Measurements from ENCODE around the gene PLCB4. TPM values are rescaled to one million over a fixed set of nuclear protein-coding genes. Genes with fewer than 3 reads are reported as not detected.
A peak's percentile ranks its signal among the peaks of the same experiment; 100 is the strongest.

Gene PLCB4
- total RNA-seq, 1 experiment from 2014 or later = 12.6 TPM

DNA sequence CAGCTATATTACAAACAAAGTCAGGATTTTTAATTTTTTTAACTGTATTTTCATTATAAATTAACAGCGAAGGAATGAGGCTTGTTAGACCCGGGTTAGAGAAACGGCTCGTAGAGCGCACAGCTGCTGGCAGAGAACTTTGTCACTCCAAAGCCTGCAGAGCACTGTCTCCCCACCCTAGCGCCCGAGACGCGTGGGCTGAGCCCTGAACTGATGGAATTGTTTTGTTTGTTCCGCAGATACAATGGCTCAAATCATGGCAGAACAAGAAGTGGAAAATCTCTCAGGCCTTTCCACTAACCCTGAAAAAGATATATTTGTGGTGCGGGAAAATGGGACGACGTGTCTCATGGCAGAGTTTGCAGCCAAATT lies 446.3 kb downstream of the PLCB4 start (continued):
- TF ChIP-seq, protein P1, sequence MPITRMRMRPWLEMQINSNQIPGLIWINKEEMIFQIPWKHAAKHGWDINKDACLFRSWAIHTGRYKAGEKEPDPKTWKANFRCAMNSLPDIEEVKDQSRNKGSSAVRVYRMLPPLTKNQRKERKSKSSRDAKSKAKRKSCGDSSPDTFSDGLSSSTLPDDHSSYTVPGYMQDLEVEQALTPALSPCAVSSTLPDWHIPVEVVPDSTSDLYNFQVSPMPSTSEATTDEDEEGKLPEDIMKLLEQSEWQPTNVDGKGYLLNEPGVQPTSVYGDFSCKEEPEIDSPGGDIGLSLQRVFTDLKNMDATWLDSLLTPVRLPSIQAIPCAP (CRISPR knock-in tag; IDR thresholded peaks at IDR 0.05) = no peak
- TF ChIP-seq, protein P2, sequence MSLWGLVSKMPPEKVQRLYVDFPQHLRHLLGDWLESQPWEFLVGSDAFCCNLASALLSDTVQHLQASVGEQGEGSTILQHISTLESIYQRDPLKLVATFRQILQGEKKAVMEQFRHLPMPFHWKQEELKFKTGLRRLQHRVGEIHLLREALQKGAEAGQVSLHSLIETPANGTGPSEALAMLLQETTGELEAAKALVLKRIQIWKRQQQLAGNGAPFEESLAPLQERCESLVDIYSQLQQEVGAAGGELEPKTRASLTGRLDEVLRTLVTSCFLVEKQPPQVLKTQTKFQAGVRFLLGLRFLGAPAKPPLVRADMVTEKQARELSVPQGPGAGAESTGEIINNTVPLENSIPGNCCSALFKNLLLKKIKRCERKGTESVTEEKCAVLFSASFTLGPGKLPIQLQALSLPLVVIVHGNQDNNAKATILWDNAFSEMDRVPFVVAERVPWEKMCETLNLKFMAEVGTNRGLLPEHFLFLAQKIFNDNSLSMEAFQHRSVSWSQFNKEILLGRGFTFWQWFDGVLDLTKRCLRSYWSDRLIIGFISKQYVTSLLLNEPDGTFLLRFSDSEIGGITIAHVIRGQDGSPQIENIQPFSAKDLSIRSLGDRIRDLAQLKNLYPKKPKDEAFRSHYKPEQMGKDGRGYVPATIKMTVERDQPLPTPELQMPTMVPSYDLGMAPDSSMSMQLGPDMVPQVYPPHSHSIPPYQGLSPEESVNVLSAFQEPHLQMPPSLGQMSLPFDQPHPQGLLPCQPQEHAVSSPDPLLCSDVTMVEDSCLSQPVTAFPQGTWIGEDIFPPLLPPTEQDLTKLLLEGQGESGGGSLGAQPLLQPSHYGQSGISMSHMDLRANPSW (CRISPR knock-in tag; conservative IDR thresholded peaks at IDR 0.05; ENCODE audit: low read depth) = no peak
- TF ChIP-seq, protein P3, sequence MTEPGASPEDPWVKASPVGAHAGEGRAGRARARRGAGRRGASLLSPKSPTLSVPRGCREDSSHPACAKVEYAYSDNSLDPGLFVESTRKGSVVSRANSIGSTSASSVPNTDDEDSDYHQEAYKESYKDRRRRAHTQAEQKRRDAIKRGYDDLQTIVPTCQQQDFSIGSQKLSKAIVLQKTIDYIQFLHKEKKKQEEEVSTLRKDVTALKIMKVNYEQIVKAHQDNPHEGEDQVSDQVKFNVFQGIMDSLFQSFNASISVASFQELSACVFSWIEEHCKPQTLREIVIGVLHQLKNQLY (CRISPR knock-in tag; IDR thresholded peaks at IDR 0.05) = no peak
- TF ChIP-seq, protein P4, sequence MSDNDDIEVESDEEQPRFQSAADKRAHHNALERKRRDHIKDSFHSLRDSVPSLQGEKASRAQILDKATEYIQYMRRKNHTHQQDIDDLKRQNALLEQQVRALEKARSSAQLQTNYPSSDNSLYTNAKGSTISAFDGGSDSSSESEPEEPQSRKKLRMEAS (CRISPR knock-in tag; IDR thresholded peaks at IDR 0.05) = no peak

DNA sequence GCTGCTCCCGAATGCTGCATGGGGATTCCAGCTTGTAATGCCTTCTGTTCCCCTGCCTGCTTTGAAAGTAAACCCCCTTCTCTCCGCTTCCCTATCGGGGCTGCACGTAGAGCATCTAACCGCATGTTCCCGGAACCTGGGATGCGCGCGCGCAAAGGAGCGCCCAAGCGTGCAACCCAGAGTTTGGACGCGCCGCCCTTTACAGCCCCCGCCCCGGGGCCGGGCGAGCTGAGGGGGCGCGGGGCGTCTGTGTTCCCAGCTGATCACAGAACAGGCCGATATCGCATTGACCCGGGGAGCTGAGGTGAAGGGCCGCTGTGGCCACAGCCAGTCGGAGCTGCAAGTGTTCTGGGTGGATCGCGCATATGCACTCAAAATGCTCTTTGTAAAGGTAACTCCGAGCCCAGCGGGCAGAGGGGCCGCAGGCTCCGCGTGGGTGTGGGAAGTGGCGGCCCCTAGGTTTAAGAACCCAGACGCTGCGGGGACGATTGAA lies 446.9 kb downstream of the PLCB4 start:
- DNase-seq (ENCODE audit: low spot score) = peak; percentile 64
- H3K27me3 Mint-ChIP-seq (ENCODE audit: low read depth) = peaks cover 100% of the 10 kb centered on the region
- ChIA-PET POLR2A (no interaction called here), CTCF (interaction anchor here (1.5 to 5.8 kb wide), 2 partner anchors 12 to 94 kb away, joined by 6 to 48 read pairs; no protein-coding TSS in a partner anchor)
- no peaks in the 10 kb centered on the region for H3K9me3 Mint-ChIP-seq
- ATAC-seq = peak; percentile 8
- TF ChIP-seq GTF2I (CRISPR knock-in tag; conservative IDR thresholded peaks at IDR 0.05) (no peak), NFATC4 (CRISPR knock-in tag; IDR thresholded peaks at IDR 0.05) (no peak), FOXK1 (CRISPR knock-in tag; IDR thresholded peaks at IDR 0.05) (0 out of 2 replicates have a peak, but pooled peaks have one; percentile 22), EMX1 (CRISPR knock-in tag; IDR thresholded peaks at IDR 0.05) (no peak), JUN (CRISPR knock-in tag; IDR thresholded peaks at IDR 0.05) (no peak)
- TF ChIP-seq, protein P5, sequence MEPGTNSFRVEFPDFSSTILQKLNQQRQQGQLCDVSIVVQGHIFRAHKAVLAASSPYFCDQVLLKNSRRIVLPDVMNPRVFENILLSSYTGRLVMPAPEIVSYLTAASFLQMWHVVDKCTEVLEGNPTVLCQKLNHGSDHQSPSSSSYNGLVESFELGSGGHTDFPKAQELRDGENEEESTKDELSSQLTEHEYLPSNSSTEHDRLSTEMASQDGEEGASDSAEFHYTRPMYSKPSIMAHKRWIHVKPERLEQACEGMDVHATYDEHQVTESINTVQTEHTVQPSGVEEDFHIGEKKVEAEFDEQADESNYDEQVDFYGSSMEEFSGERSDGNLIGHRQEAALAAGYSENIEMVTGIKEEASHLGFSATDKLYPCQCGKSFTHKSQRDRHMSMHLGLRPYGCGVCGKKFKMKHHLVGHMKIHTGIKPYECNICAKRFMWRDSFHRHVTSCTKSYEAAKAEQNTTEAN (CRISPR knock-in tag; IDR thresholded peaks at IDR 0.05) = no peak
- H3K4me1 Mint-ChIP-seq = peaks cover 61% of the 10 kb centered on the region
- H3K27ac Mint-ChIP-seq = no peak overlapping the region
- H3K36me3 Mint-ChIP-seq = no peaks in the 10 kb centered on the region
- H3K4me3 Mint-ChIP-seq = peak overlapping the region; percentile 79

DNA sequence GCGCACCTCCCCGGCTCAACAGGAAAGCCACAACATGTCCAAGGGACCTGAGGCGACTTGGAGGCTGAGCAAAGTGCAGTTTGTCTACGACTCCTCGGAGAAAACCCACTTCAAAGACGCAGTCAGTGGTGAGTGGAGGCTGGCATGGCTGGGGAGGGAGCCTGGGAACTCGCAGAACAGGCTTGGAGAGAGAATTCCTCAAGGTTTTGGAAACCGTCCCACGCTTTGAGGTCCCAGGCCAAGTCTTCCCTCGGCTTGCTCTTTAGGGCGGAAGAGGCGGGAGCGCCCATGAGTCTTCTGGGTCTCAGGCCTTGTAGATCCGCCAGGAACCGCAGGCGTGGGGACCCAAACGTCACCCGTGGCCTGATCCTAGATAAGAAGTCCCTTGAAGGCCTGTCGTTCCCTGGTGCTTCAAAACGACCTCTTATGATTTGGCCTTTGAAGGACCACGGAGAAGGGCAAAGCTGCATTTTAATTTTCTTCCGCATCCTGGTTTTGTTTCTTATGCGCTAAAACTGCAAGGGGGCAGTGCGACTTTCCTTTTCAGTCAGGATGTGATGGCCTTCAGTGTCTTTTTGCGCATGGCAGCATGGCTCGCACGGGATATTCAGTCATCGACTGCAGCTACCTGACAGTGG lies 447.5 kb downstream of the PLCB4 start:
- H3K36me3 Mint-ChIP-seq = no peaks in the 10 kb centered on the region
- TF ChIP-seq FOXP1 (CRISPR knock-in tag; IDR thresholded peaks at IDR 0.05; ENCODE audit: borderline replicate concordance) = no peak
- TF ChIP-seq TCF7 (CRISPR knock-in tag; IDR thresholded peaks at IDR 0.05; ENCODE audit: low read depth) = no peak
- TF ChIP-seq, protein P6, sequence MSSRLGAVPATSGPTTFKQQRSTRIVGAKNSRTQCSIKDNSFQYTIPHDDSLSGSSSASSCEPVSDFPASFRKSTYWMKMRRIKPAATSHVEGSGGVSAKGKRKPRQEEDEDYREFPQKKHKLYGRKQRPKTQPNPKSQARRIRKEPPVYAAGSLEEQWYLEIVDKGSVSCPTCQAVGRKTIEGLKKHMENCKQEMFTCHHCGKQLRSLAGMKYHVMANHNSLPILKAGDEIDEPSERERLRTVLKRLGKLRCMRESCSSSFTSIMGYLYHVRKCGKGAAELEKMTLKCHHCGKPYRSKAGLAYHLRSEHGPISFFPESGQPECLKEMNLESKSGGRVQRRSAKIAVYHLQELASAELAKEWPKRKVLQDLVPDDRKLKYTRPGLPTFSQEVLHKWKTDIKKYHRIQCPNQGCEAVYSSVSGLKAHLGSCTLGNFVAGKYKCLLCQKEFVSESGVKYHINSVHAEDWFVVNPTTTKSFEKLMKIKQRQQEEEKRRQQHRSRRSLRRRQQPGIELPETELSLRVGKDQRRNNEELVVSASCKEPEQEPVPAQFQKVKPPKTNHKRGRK (CRISPR knock-in tag; IDR thresholded peaks at IDR 0.05; ENCODE audit: borderline replicate concordance) = no peak
- TF ChIP-seq, protein P7, sequence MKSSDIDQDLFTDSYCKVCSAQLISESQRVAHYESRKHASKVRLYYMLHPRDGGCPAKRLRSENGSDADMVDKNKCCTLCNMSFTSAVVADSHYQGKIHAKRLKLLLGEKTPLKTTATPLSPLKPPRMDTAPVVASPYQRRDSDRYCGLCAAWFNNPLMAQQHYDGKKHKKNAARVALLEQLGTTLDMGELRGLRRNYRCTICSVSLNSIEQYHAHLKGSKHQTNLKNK (CRISPR knock-in tag; IDR thresholded peaks at IDR 0.05) = no peak
- TF ChIP-seq OVOL2 (CRISPR knock-in tag; IDR thresholded peaks at IDR 0.05; ENCODE audit: borderline replicate concordance) = no peak
- peak; percentile 57; the same call in 1 of the 2 replicates for TF ChIP-seq ETV6 (CRISPR knock-in tag; IDR thresholded peaks at IDR 0.05)
- TF ChIP-seq FOXK1 (CRISPR knock-in tag; IDR thresholded peaks at IDR 0.05) = no peak
- CTCF ChIA-PET = interaction anchor here (1.5 to 5.8 kb wide), 2 partner anchors 12 to 93 kb away, joined by 6 to 48 read pairs; no protein-coding TSS in a partner anchor
- H3K27ac Mint-ChIP-seq = no peak overlapping the region
- peak overlapping the region; percentile 79 for H3K4me3 Mint-ChIP-seq
- peaks cover 100% of the 10 kb centered on the region for H3K27me3 Mint-ChIP-seq (ENCODE audit: low read depth)
- peak; percentile 34 for DNase-seq (ENCODE audit: low spot score)
- peak; percentile 11 for ATAC-seq
- H3K9me3 Mint-ChIP-seq = no peaks in the 10 kb centered on the region
- peaks cover 67% of the 10 kb centered on the region for H3K4me1 Mint-ChIP-seq
- POLR2A ChIA-PET = no interaction called here

Data from WTC11 (cell line).